CD4-positive, alpha-beta T cell treated with Interferon gamma for 1 hour (primary cell): ENCODE data around the gene BCAR3.

Source experiments
- DNase-seq: peaks from one replicate; pipeline ENCODE4 v3.0.0-alpha.2; 2020

The BCAR3 gene

GRCh38 chr1:93614541-93614940 lies 67.1 kb downstream of the BCAR3 start:
- no peak for DNase-seq

GRCh38 chr1:93613898-93614297 lies 67.7 kb downstream of the BCAR3 start:
- DNase-seq, result no peak

- DNase-seq, result no peak
Observed at GRCh38 chr1:93612510-93612909, 69.1 kb downstream of the BCAR3 start.

- DNase-seq, result no peak
Observed at GRCh38 chr1:93611668-93612067, 70.0 kb downstream of the BCAR3 start.

- no peak for DNase-seq
Observed at GRCh38 chr1:93609536-93609935, 72.1 kb downstream of the BCAR3 start.

GRCh38 chr1:93608187-93609109 lies 73.2 kb downstream of the BCAR3 start:
- DNase-seq, result no peak

- no peak for DNase-seq
Observed at GRCh38 chr1:93607814-93608186, 73.8 kb downstream of the BCAR3 start.

GRCh38 chr1:93605812-93606512 lies 75.7 kb downstream of the BCAR3 start:
- DNase-seq, result no peak

- no peak for DNase-seq
Observed at GRCh38 chr1:93605026-93605568, 76.5 kb downstream of the BCAR3 start.

GRCh38 chr1:93604411-93604810 lies 77.2 kb downstream of the BCAR3 start:
- no peak for DNase-seq

GRCh38 chr1:93603601-93604000 lies 78.0 kb downstream of the BCAR3 start:
- no peak for DNase-seq

GRCh38 chr1:93603106-93603505 lies 78.5 kb downstream of the BCAR3 start:
- no peak for DNase-seq

GRCh38 chr1:93602101-93602500 lies 79.5 kb downstream of the BCAR3 start:
- no peak for DNase-seq

- DNase-seq, result no peak
Observed at GRCh38 chr1:93601686-93602085, 80.0 kb downstream of the BCAR3 start.

- no peak for DNase-seq
Observed at GRCh38 chr1:93600663-93601062, 81.0 kb downstream of the BCAR3 start.

- DNase-seq, result no peak
Observed at GRCh38 chr1:93599479-93599878, 82.2 kb downstream of the BCAR3 start.

GRCh38 chr1:93598861-93599439 lies 82.7 kb downstream of the BCAR3 start:
- DNase-seq, result no peak

GRCh38 chr1:93598396-93598795 lies 83.2 kb downstream of the BCAR3 start:
- DNase-seq, result no peak

- no peak for DNase-seq
Observed at GRCh38 chr1:93597709-93598108, 83.9 kb downstream of the BCAR3 start.

- DNase-seq, result no peak
Observed at GRCh38 chr1:93596329-93597089, 85.1 kb downstream of the BCAR3 start.

GRCh38 chr1:93595743-93596142 lies 85.9 kb downstream of the BCAR3 start:
- no peak for DNase-seq

GRCh38 chr1:93595266-93595665 lies 86.4 kb downstream of the BCAR3 start:
- DNase-seq, result no peak

- DNase-seq, result no peak
Observed at GRCh38 chr1:93594603-93594880, 87.1 kb downstream of the BCAR3 start.
